ENCODE measurements around the gene LRMDA. TPM values are rescaled to one million over a fixed set of nuclear protein-coding genes. Genes with fewer than 3 reads are reported as not detected.

LRMDA gene
- total and polyA plus RNA-seq, 2 donors (not counting 3 experiments of a cell fraction or from before 2014, with no cell fraction given): 9.7 to 18.0 TPM

- TF ChIP-seq EZH2 (IDR thresholded peaks at IDR 0.05; ENCODE audit: borderline replicate concordance, low read depth, low read length, severe bottlenecking) (no peak), FOS (IDR thresholded peaks at IDR 0.05; ENCODE audit: borderline replicate concordance, insufficient read depth, low read length) (no peak)
- TF ChIP-seq, protein P1, sequence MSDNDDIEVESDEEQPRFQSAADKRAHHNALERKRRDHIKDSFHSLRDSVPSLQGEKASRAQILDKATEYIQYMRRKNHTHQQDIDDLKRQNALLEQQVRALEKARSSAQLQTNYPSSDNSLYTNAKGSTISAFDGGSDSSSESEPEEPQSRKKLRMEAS (IDR thresholded peaks at IDR 0.05; ENCODE audit: insufficient read depth, insufficient read length): no peak
- intact Hi-C loops (cut with micrococcal nuclease) (loop anchor here (5.0 to 10.0 kb wide), 3 partner anchors 247 to 624 kb away; no protein-coding TSS in a partner anchor), dilution Hi-C loops (cut with MboI; ENCODE audit: extremely low pct_ligation_motif_present, low sequenced_read_pairs) (no loop called here)
- Histone ChIP-seq H4K20me1 (replicated peaks; ENCODE audit: control insufficient read depth, extremely low read depth, insufficient read depth, low read length) (no peaks in the 10 kb centered on the region), H3K4me1 (ENCODE audit: control insufficient read depth, extremely low read depth, insufficient read depth, low read length) (peaks cover 5% of the 10 kb centered on the region), H3K9ac (replicated peaks; ENCODE audit: extremely low read depth, insufficient read depth, low read length) (no peak overlapping the region), H2AFZ (ENCODE audit: low read depth, low read length) (no peak overlapping the region), H3K9me1 (replicated peaks; ENCODE audit: control insufficient read depth, extremely low read depth, insufficient read depth, low read length) (no peaks in the 10 kb centered on the region), H3K4me3 (replicated peaks in 1 of 3; ENCODE audit: insufficient read depth in 1 of 3, low read depth in 1 of 3, low read length in 3 of 3) (no peak overlapping the region), H3K4me2 (ENCODE audit: insufficient read depth, low read length) (no peak overlapping the region), H3K9me3 (replicated peaks; ENCODE audit: control insufficient read depth, insufficient read depth, low read length) (no peaks in the 10 kb centered on the region), H3K36me3 (ENCODE audit: control insufficient read depth in 2 of 2, extremely low read depth in 1 of 2, insufficient read depth in 2 of 2, low read length in 2 of 2) (no peaks in the 10 kb centered on the region), H3K79me2 (ENCODE audit: control insufficient read depth, insufficient read depth, low read length) (no peaks in the 10 kb centered on the region), H3K27ac (ENCODE audit: insufficient read depth, low read depth, low read length) (no peak overlapping the region), H3K27me3 (ENCODE audit: control insufficient read depth in 2 of 2, insufficient read depth in 2 of 2, low read length in 2 of 2) (no peaks in the 10 kb centered on the region)
- DNase-seq (ENCODE audit: low read depth, low spot score): no peak
- FAIRE-seq: no peak
- ChIA-PET POLR2A (no interaction called here), CTCF (interaction anchor here (1.0 kb wide), 1 partner anchor 1026 kb away, joined by 3 read pairs; no protein-coding TSS in a partner anchor)
- BruUV-seq (replicated peaks): no TSS peak
These were observed 1117.7 kb downstream of the LRMDA start for GRCh38 chr10:76549171-76549570.

- TF ChIP-seq, protein P1 (IDR thresholded peaks at IDR 0.05; ENCODE audit: insufficient read depth, insufficient read length): no peak
- TF ChIP-seq CTCF (IDR thresholded peaks at IDR 0.05; ENCODE audit: extremely low read depth in 1 of 2, insufficient read depth in 1 of 2, low read depth in 1 of 2, low read length in 2 of 2) (no peak), POLR2AphosphoS5 (IDR thresholded peaks at IDR 0.05; ENCODE audit: insufficient read depth, low read depth, low read length) (no peak), FOS (IDR thresholded peaks at IDR 0.05; ENCODE audit: borderline replicate concordance, insufficient read depth, low read length) (no peak), POLR2A (IDR thresholded peaks at IDR 0.05; ENCODE audit: low read depth, low read length) (no peak), JUN (IDR thresholded peaks at IDR 0.05; ENCODE audit: borderline replicate concordance, insufficient read depth, insufficient read length, low read depth) (no peak), EZH2 (IDR thresholded peaks at IDR 0.05; ENCODE audit: borderline replicate concordance, low read depth, low read length, severe bottlenecking) (no peak), MYC (IDR thresholded peaks at IDR 0.05; ENCODE audit: low read depth, low read length) (no peak), GATA2 (IDR thresholded peaks at IDR 0.05; ENCODE audit: insufficient read depth, insufficient read length, low read depth, low read length) (no peak)
- no peaks in the 10 kb centered on the region for H4K20me1 ChIP-seq (replicated peaks; ENCODE audit: control insufficient read depth, extremely low read depth, insufficient read depth, low read length)
- H3K27me3 ChIP-seq (ENCODE audit: control insufficient read depth in 2 of 2, insufficient read depth in 2 of 2, low read length in 2 of 2): no peaks in the 10 kb centered on the region
- CTCF ChIA-PET: no interaction called here
- no peaks in the 10 kb centered on the region for H3K9me1 ChIP-seq (replicated peaks; ENCODE audit: control insufficient read depth, extremely low read depth, insufficient read depth, low read length)
- DNase-seq (ENCODE audit: low read depth, low spot score) (no peak), FAIRE-seq (no peak)
- no TSS peak for BruUV-seq (replicated peaks)
- no peak overlapping the region for H3K4me2 ChIP-seq (ENCODE audit: insufficient read depth, low read length)
- POLR2A ChIA-PET: no interaction called here
- H3K9me3 ChIP-seq (replicated peaks; ENCODE audit: control insufficient read depth, insufficient read depth, low read length): no peaks in the 10 kb centered on the region
- no peak overlapping the region for H3K27ac ChIP-seq (ENCODE audit: insufficient read depth, low read depth, low read length)
- intact Hi-C loops (cut with micrococcal nuclease): no loop called here
- no peaks in the 10 kb centered on the region for H3K36me3 ChIP-seq (ENCODE audit: control insufficient read depth in 2 of 2, extremely low read depth in 1 of 2, insufficient read depth in 2 of 2, low read length in 2 of 2)
- H3K4me3 ChIP-seq (replicated peaks in 1 of 3; ENCODE audit: insufficient read depth in 1 of 3, low read depth in 1 of 3, low read length in 3 of 3): no peak overlapping the region
- dilution Hi-C loops (cut with MboI; ENCODE audit: extremely low pct_ligation_motif_present, low sequenced_read_pairs): no loop called here
- no peaks in the 10 kb centered on the region for H3K4me1 ChIP-seq (ENCODE audit: control insufficient read depth, extremely low read depth, insufficient read depth, low read length)
- no peak overlapping the region for H2AFZ ChIP-seq (ENCODE audit: low read depth, low read length)
- H3K9ac ChIP-seq (replicated peaks; ENCODE audit: extremely low read depth, insufficient read depth, low read length): no peak overlapping the region
- H3K79me2 ChIP-seq (ENCODE audit: control insufficient read depth, insufficient read depth, low read length): no peaks in the 10 kb centered on the region
These were observed 1119.4 kb downstream of the LRMDA start for GRCh38 chr10:76550806-76551205.
